ENCODE measurements around the gene AGBL4. TPM values are rescaled to one million over a fixed set of nuclear protein-coding genes. Genes with fewer than 3 reads are reported as not detected.

The AGBL4 gene
- total and polyA plus RNA-seq, 9 of the 15 experiments (the other 6 are each of a cell fraction or from before 2014, with no cell fraction given): 0.11 TPM; not detected in 7

- no peak overlapping the region for H3K4me3 ChIP-seq
- no peaks in the 10 kb centered on the region for H3K9me1 ChIP-seq (ENCODE audit: control insufficient read depth, insufficient read depth, low read length)
- BruUV-seq (replicated peaks): no TSS peak
- H3K27me3 ChIP-seq (ENCODE audit: control insufficient read depth in 2 of 2, insufficient read depth in 2 of 2, low read length in 2 of 2): no peaks in the 10 kb centered on the region
- no peaks in the 10 kb centered on the region for H4K20me1 ChIP-seq (replicated peaks; ENCODE audit: control insufficient read depth, insufficient read depth, low read length)
- no peak overlapping the region for H3K27ac ChIP-seq (ENCODE audit: extremely low read depth, low read depth, low read length)
- no peaks in the 10 kb centered on the region for H3K36me3 ChIP-seq (ENCODE audit: control insufficient read depth, insufficient read depth, low read length)
- no peak overlapping the region for H3K9ac ChIP-seq (ENCODE audit: insufficient read depth in 1 of 2, low read depth in 2 of 2, low read length in 2 of 2)
- intact Hi-C loops (cut with micrococcal nuclease) (no loop called here), in situ Hi-C loops (cut with MboI) (no loop called here)
- no peaks in the 10 kb centered on the region; the same call in 1 of the 2 replicates for H3K9me3 ChIP-seq (replicated peaks; ENCODE audit: control insufficient read depth, insufficient read depth, low read depth, low read length)
- ChIA-PET CTCF (ENCODE audit: low intra/inter-chr PET ratio) (no interaction called here), POLR2A (no interaction called here)
- DNase-seq (ENCODE audit: extremely low read depth in 1 of 4, low spot score in 3 of 4) (no peak), FAIRE-seq (no peak), ATAC-seq (no peak)
- no peaks in the 10 kb centered on the region for H3K79me2 ChIP-seq (ENCODE audit: control insufficient read depth, insufficient read depth, low read length)
- WGBS (ENCODE audit: insufficient coverage, low coverage, missing lambda C conversion rate): 7% methylated on average over 2 of the region's 2 CpGs
- no peak overlapping the region for H2AFZ ChIP-seq (ENCODE audit: low read depth, low read length)
- no peaks in the 10 kb centered on the region for H3K4me1 ChIP-seq (replicated peaks in 1 of 2; ENCODE audit: control insufficient read depth in 2 of 2, insufficient read depth in 2 of 2, low read length in 2 of 2)
- H3K4me2 ChIP-seq (ENCODE audit: insufficient read depth, low read length): no peak overlapping the region
- TF ChIP-seq ZHX1 (conservative IDR thresholded peaks at IDR 0.05; ENCODE audit: low read length): no peak
- no peak for TF ChIP-seq PTRF (tag; IDR thresholded peaks at IDR 0.05)
- TF ChIP-seq REST (IDR thresholded peaks at IDR 0.05; ENCODE audit: borderline replicate concordance): no peak
- no peak for TF ChIP-seq REST (CRISPR knock-in tag; IDR thresholded peaks at IDR 0.05; ENCODE audit: low read depth)
- no peak for TF ChIP-seq RBFOX2 (IDR thresholded peaks at IDR 0.05; ENCODE audit: low read depth, low read length)
- TF ChIP-seq NFYB (IDR thresholded peaks at IDR 0.05; ENCODE audit: extremely low read depth, insufficient read length): no peak
- no peak for TF ChIP-seq KLF16 (IDR thresholded peaks at IDR 0.05)
- no peak for TF ChIP-seq ZNF134 (CRISPR knock-in tag; conservative IDR thresholded peaks at IDR 0.05)
- TF ChIP-seq SMC3 (conservative IDR thresholded peaks at IDR 0.05; ENCODE audit: insufficient read depth, low read depth, low read length): no peak
- no peak for TF ChIP-seq NRF1 (conservative IDR thresholded peaks at IDR 0.05 in 1 of 2, IDR thresholded peaks at IDR 0.05 in 1 of 2)
Observed at GRCh38 chr1:49971088-49971487, 52.7 kb downstream of the AGBL4 start.
